Mucosa of stomach (tissue), 1 donor: Measurements from ENCODE around the gene MAP4K3.
A peak's percentile ranks its signal among the peaks of the same experiment; 100 is the strongest.

Experiments
- H3K27me3 ChIP-seq: one replicate; pipeline ENCODE4 v1.7.0; 2013; ENCODE audit warnings: mild to moderate bottlenecking, low read length; ENCODE audit not compliant: control insufficient read depth, insufficient read depth
- H3K36me3 ChIP-seq: one replicate; pipeline ENCODE4 v1.7.0; 2013; ENCODE audit warnings: low read length; ENCODE audit not compliant: control insufficient read depth, insufficient read depth
- H3K4me1 ChIP-seq: one replicate; pipeline ENCODE4 v1.7.0; 2013; ENCODE audit warnings: mild to moderate bottlenecking, low read length; ENCODE audit not compliant: control insufficient read depth, insufficient read depth
- H3K4me3 ChIP-seq: one replicate; pipeline ENCODE4 v1.7.0; 2013; ENCODE audit warnings: low read length
- H3K9ac ChIP-seq: one replicate; pipeline ENCODE4 v1.7.0; 2013; ENCODE audit warnings: mild to moderate bottlenecking, low read length, moderate library complexity
- H3K9me3 ChIP-seq: one replicate; pipeline ENCODE4 v1.7.0; 2013; ENCODE audit warnings: mild to moderate bottlenecking, low read length, moderate library complexity; ENCODE audit not compliant: control insufficient read depth
- donor health status: Pancreatic carcinoma.

The MAP4K3 gene

DNA sequence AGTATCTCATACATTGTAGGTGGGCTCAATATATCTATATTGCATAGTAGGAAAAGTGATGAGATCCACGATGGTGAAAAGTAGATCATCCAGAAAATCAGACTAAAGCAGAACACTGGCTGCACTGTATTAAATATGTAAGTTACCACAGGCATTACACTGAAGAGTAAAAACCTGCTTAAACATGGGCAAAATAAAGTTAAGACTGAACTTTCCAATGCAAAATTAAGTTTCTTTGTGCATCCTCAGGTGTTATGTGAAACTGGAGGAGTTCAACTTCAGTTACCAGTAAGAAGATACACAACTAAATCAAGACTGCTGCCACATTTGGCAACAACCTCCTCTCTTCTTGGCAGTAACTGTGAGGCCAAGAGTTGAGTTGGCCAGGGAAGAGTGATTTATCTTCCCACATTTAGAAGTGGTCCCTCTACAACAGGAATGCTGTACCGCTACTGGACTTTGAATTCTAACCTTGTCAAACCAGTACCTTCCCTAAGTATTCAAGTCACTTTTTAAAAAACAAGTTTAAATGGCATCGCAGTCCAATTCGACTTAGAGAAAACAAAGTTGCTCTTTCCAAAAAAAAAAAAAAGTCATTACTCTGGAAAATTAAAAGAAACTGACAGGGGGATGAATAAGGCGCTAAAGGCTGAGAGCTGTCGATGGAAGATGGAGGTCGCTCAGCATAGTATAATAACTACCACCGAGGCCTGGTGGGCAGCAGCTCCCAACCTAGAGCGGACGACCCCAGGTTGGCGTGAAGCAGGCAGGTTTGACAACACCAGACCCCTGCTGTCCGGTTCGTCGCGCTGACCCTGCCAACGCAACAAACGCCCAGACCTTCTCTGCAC is 1.1 kb downstream of the MAP4K3 start:
- H3K9me3 ChIP-seq = no peaks in the 10 kb centered on the region
- peak overlapping the region; percentile 83 for H3K4me3 ChIP-seq
- H3K9ac ChIP-seq = peak overlapping the region; percentile 88
- no peaks in the 10 kb centered on the region for H3K36me3 ChIP-seq
- no peaks in the 10 kb centered on the region for H3K27me3 ChIP-seq
- H3K4me1 ChIP-seq = peaks cover 45% of the 10 kb centered on the region

DNA sequence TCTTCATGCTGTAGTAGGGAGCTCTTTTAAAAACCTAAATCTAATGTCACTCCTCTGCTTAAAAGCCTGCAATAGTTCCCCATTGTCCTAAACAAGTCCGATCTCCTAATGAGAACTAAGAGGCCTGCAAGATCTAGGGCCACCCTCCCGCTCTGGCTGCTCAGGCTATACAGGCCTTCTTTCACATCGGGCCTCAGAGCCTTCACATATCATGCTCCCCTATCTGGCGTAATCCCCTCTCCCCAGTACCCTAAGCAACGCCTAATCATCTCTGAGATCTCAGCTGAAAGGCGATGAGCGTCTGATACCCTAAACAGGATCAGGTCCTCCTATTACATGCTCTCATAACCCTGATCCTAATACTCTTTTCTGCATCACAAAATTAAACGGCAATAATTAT is 1.9 kb downstream of the MAP4K3 start:
- H3K4me1 ChIP-seq = peaks cover 45% of the 10 kb centered on the region
- no peaks in the 10 kb centered on the region for H3K9me3 ChIP-seq
- H3K4me3 ChIP-seq = no peak overlapping the region
- H3K9ac ChIP-seq = peak overlapping the region; percentile 88
- no peaks in the 10 kb centered on the region for H3K27me3 ChIP-seq
- H3K36me3 ChIP-seq = no peaks in the 10 kb centered on the region

DNA sequence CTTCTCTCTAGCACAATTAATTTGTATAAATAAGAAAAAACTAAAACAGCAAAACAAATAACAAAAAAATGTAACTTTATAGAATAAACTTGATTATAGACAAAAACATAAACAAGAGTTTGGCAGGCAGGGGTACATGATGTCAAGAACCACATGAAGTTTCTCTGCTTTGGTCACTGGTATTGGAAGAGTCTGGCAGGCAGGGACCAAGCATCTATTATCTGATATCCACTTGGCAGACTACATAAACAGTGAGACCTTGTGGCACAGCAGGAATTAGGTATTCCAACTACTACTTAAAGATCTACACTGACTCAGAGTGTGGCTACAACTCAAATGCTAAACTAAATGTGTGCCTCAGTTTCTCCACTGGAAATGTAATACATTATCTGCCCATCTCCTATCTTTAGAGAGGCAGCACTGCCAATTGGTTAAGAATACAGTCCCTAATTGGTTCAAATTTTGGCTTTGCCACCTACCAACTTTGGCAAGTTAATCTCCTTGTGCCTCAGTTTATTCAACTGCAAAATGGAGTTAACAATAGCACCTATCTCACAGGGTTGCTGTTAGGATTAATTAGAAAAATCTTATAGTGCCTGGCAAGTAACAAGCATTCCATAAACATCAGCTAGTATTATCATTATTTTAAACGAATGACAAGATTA is 2.7 kb downstream of the MAP4K3 start:
- H3K36me3 ChIP-seq = no peaks in the 10 kb centered on the region
- H3K27me3 ChIP-seq = no peaks in the 10 kb centered on the region
- no peak overlapping the region for H3K9ac ChIP-seq
- H3K4me1 ChIP-seq = peaks cover 40% of the 10 kb centered on the region
- no peaks in the 10 kb centered on the region for H3K9me3 ChIP-seq
- no peak overlapping the region for H3K4me3 ChIP-seq

DNA sequence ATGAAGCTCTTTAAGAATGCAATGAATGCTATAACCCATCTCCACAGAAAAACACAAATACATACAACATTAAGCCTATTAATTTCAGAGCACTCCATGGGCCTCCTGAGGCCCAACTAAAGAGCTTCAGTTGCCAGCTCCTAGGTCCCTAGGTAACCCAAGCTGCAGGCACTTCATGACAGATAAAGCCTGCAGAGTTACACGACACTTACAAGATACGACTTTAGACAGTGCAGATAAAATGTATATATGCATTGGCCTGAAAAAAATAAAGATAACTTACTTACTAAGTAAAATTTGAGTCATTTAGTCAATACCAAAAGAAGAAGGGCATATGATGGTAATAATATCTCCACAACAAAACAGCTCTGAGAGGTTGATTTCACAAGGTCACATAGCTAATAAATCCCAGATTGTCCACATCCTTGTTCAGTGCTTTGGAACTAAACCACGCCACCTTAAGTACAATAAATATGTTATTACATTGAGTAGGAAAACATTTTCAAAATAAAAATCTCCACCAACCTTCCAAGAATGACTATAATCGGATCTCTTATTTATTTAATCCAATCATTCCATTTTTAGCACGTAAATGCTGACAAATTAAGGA is 3.4 kb downstream of the MAP4K3 start:
- Histone ChIP-seq H3K27me3 (no peaks in the 10 kb centered on the region), H3K9me3 (no peaks in the 10 kb centered on the region), H3K4me1 (peaks cover 33% of the 10 kb centered on the region), H3K9ac (no peak overlapping the region), H3K36me3 (no peaks in the 10 kb centered on the region), H3K4me3 (no peak overlapping the region)

DNA sequence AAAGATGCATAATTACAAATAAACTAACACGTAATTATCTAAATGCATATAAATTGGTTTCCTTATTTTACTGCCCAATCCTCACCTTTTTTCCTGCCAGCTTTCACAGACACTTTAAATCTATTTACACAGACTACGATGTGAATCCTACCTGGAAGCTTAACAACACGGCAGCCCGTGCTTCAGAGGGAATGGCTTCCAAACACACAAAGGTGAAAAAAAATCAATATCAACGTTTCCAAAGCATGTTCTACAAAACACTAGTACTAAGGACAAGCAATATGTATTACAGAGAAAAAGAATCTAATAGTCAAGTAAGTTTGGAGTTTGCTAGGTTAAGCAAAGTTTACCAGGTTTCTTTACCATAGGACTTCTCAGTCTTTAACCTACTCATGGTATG is 4.4 kb downstream of the MAP4K3 start:
- no peaks in the 10 kb centered on the region for H3K9me3 ChIP-seq
- no peak overlapping the region for H3K4me3 ChIP-seq
- H3K27me3 ChIP-seq = no peaks in the 10 kb centered on the region
- H3K4me1 ChIP-seq = peaks cover 28% of the 10 kb centered on the region
- H3K36me3 ChIP-seq = no peaks in the 10 kb centered on the region
- H3K9ac ChIP-seq = no peak overlapping the region

DNA sequence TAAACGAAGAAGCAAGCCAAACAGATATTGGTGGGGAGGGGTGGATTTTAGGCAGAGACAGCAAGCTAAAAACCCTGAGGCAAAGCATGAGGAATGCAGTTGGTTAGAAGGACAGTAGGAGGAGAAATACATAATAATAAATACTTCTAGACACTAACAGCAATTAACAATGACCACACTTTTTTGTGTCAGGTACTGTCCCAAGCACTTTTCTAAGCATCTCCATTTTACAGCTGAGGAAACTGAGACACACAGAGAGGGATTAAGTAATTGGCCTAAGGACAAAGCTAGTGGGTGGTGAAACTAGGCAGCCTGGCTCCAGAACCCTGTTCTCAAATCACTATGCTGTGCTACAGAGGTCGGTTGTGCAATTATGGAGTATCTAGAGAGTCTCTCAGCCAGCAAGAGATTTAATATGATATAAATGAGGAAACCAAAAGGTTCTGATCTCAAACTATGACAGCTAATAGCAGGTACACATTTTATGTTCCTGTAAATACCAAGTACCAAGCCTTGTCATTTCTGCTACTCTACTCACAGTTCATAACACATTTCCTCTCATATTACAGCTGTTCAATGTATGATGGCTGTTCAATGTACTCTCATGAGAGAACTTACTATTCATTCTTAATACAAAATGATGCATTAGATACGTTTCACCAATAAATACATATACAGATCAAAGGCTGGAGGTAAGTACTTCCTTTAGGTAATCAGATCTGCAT is 5.3 kb downstream of the MAP4K3 start:
- H3K4me3 ChIP-seq = no peak overlapping the region
- H3K36me3 ChIP-seq = no peaks in the 10 kb centered on the region
- H3K27me3 ChIP-seq = no peaks in the 10 kb centered on the region
- H3K9me3 ChIP-seq = no peaks in the 10 kb centered on the region
- peaks cover 28% of the 10 kb centered on the region for H3K4me1 ChIP-seq
- H3K9ac ChIP-seq = no peak overlapping the region

DNA sequence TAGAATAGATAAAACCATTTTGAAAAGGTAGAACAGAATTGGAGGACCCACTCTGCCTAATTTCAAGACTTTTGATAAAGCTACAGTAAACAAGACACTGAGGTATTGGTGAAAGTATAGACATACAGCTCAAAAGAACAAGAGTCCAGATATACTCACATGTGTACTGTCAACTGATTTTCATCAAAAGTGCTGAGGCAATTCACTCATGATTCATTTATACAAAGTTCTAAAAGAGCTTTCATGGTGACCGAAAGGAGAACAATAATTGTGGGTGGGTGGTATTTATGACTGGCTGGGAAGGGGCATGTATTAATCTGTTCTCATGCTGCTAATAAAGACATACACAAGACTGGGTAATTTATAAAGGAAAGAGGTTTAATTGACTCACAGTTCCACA is 7.3 kb downstream of the MAP4K3 start:
- no peak overlapping the region for H3K9ac ChIP-seq
- H3K9me3 ChIP-seq = no peaks in the 10 kb centered on the region
- H3K36me3 ChIP-seq = no peaks in the 10 kb centered on the region
- H3K4me1 ChIP-seq = peaks cover 29% of the 10 kb centered on the region
- H3K27me3 ChIP-seq = no peaks in the 10 kb centered on the region
- H3K4me3 ChIP-seq = no peak overlapping the region

DNA sequence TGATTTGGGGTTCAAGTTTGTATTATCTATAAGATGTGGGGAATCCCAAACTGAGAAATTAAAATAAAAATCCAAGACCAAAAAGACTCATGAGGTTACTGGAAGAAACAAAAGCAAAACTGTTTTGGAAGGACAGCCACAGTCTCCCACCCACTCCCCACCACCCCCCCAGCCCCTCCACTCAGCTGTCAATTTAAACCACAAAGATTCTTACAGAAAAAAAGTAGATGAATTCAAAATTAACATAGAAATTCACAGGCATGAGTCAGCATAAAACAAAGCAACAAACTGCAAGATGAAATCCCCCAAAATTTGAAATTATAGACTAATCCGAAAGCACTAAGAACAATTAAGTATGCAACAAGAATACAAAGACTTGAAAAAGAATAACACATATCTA is 12.1 kb downstream of the MAP4K3 start:
- H3K36me3 ChIP-seq = no peaks in the 10 kb centered on the region
- peaks cover 7% of the 10 kb centered on the region for H3K4me1 ChIP-seq
- no peak overlapping the region for H3K9ac ChIP-seq
- no peaks in the 10 kb centered on the region for H3K27me3 ChIP-seq
- no peak overlapping the region for H3K4me3 ChIP-seq
- H3K9me3 ChIP-seq = no peaks in the 10 kb centered on the region

DNA sequence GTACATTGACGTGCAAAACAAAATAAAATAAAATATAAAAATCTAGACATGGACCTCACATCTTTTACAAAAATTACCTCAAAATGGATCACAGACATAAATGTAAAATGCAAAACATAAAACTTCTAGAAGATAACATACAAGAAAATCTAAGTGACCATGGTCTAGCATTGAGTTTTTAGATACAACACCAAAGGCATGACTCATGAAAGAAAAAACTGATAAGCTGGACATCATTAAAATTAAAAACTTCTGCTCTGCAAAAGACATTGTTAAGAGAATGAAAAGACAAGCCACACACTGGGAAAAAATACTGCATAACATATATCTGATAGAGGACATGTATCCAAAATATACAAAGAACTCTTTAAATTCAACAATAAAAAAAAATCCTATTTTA is 14.4 kb downstream of the MAP4K3 start:
- Histone ChIP-seq H3K4me3 (no peak overlapping the region), H3K9me3 (no peaks in the 10 kb centered on the region), H3K27me3 (no peaks in the 10 kb centered on the region), H3K9ac (no peak overlapping the region), H3K4me1 (peaks cover 7% of the 10 kb centered on the region), H3K36me3 (no peaks in the 10 kb centered on the region)

DNA sequence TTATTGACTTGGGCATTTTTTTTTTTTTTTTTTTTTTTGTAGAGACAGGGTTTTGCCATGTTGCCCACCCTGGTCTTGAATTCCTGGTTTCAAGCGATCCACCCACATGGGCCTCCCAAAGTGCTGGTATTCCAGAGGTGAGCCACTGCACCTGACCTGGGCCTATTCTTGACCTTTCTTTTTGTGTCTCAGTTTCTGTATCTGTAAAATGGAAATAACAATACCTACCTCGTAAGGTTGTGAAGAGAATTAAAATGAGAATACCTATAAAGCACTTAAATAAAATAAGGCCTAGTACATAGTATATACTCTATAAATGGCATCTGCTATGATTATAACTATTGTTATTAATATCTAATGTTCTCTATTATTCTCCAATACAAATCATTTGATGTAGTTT is 15.7 kb downstream of the MAP4K3 start:
- H3K36me3 ChIP-seq = no peaks in the 10 kb centered on the region
- H3K9ac ChIP-seq = no peak overlapping the region
- no peaks in the 10 kb centered on the region for H3K9me3 ChIP-seq
- peaks cover 7% of the 10 kb centered on the region for H3K4me1 ChIP-seq
- no peaks in the 10 kb centered on the region for H3K27me3 ChIP-seq
- H3K4me3 ChIP-seq = no peak overlapping the region

DNA sequence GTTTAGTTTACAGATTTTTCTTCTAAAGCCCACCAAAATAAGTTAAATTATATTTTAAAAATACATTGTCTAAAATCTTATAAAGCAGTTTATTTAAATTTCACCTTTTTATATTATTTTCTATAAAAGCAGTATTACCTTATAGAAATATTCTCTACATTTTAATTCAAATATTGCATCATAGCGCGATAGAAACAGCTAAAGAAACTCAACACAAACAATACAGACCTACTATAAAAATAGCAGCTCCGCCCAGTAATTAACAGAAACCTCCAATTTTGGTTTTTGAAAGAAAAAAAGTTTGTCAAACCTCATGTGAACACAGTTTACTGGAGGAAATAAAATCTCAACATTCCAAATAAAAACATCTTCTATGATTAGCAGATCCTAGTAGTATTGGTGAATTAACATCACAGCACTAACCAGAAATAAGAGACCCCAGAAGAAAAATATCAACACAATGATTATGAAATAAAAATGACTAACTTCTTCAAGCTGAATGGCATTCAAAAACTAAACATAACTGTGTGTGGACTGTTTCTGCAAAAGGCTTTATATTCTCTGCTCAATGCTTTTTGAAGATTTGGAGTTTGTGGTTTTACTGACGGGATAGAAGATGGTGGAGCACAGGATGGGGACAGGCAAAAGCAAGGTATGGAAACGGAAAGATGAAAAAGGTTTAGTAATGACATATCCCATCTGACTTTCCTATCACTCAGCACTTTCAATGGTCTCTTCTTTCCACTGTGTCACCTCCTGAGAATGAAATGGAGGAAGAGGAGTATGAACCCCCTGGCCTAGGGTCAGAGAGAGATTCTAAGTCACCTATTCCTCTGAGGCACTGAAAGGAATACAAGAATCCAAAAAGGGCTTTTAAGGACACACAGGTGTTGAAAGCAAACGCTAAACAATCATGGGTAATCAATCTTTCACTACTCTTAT is 17.5 kb downstream of the MAP4K3 start:
- Histone ChIP-seq H3K9ac (no peak overlapping the region), H3K36me3 (no peaks in the 10 kb centered on the region), H3K4me1 (no peaks in the 10 kb centered on the region), H3K27me3 (no peaks in the 10 kb centered on the region), H3K4me3 (no peak overlapping the region), H3K9me3 (no peaks in the 10 kb centered on the region)
